ENCODE measurements around the gene XPO4. TPM values are rescaled to one million over a fixed set of nuclear protein-coding genes. Genes with fewer than 3 reads are reported as not detected.
"Not testable (repeated sequence)": the region's sequence is repeated elsewhere in the genome, so short reads cannot be mapped to it uniquely, and the experiment has no call there.

XPO4 gene
- total and polyA plus RNA-seq, 2 donors (not counting 3 experiments of a cell fraction or from before 2014, with no cell fraction given), result 6.0 to 22.5 TPM

DNA sequence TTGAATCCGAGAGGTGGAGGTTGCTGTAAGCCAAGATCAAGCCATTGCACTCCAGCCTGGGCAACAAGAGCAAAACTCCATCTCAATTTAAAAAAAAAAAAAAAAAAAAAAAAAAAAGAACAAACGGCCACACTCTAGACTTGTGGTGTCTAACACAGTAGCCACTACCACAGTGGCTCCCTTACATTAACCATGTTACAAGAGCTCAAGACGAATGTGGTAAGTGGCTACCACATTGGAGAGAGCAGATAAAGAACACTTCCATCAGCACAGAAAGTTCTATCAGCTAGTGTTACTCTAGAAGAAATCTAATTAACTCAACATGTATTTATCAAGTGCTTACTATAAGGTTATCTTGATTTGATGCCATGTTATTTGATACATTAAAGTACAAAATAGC is 11.5 kb downstream of the XPO4 start:
- no peaks in the 10 kb centered on the region for H3K9me3 ChIP-seq (replicated peaks; ENCODE audit: control insufficient read depth, insufficient read depth, low read length)
- H3K9ac ChIP-seq (replicated peaks; ENCODE audit: extremely low read depth, insufficient read depth, low read length), result no peak overlapping the region
- TF ChIP-seq, protein P1, sequence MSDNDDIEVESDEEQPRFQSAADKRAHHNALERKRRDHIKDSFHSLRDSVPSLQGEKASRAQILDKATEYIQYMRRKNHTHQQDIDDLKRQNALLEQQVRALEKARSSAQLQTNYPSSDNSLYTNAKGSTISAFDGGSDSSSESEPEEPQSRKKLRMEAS (IDR thresholded peaks at IDR 0.05; ENCODE audit: insufficient read depth, insufficient read length), result no peak
- no peak for TF ChIP-seq POLR2A (IDR thresholded peaks at IDR 0.05; ENCODE audit: low read depth, low read length)
- TF ChIP-seq, protein P2, sequence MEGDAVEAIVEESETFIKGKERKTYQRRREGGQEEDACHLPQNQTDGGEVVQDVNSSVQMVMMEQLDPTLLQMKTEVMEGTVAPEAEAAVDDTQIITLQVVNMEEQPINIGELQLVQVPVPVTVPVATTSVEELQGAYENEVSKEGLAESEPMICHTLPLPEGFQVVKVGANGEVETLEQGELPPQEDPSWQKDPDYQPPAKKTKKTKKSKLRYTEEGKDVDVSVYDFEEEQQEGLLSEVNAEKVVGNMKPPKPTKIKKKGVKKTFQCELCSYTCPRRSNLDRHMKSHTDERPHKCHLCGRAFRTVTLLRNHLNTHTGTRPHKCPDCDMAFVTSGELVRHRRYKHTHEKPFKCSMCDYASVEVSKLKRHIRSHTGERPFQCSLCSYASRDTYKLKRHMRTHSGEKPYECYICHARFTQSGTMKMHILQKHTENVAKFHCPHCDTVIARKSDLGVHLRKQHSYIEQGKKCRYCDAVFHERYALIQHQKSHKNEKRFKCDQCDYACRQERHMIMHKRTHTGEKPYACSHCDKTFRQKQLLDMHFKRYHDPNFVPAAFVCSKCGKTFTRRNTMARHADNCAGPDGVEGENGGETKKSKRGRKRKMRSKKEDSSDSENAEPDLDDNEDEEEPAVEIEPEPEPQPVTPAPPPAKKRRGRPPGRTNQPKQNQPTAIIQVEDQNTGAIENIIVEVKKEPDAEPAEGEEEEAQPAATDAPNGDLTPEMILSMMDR (IDR thresholded peaks at IDR 0.05; ENCODE audit: extremely low read depth in 1 of 2, insufficient read depth in 1 of 2, low read depth in 1 of 2, low read length in 2 of 2), result no peak
- no peak for TF ChIP-seq POLR2AphosphoS5 (IDR thresholded peaks at IDR 0.05; ENCODE audit: insufficient read depth, low read depth, low read length)
- TF ChIP-seq JUN (IDR thresholded peaks at IDR 0.05; ENCODE audit: borderline replicate concordance, insufficient read depth, insufficient read length, low read depth), result no peak
- no peak for TF ChIP-seq FOS (IDR thresholded peaks at IDR 0.05; ENCODE audit: borderline replicate concordance, insufficient read depth, low read length)
- no peak for TF ChIP-seq MYC (IDR thresholded peaks at IDR 0.05; ENCODE audit: low read depth, low read length)
- TF ChIP-seq EZH2 (IDR thresholded peaks at IDR 0.05; ENCODE audit: borderline replicate concordance, low read depth, low read length, severe bottlenecking), result no peak
- TF ChIP-seq GATA2 (IDR thresholded peaks at IDR 0.05; ENCODE audit: insufficient read depth, insufficient read length, low read depth, low read length), result no peak
- peak; percentile 37 for FAIRE-seq
- no TSS peak for BruUV-seq (replicated peaks)
- no peak overlapping the region for H2AFZ ChIP-seq (ENCODE audit: low read depth, low read length)
- ChIA-PET POLR2A (no interaction called here), CTCF (interaction anchor here (0.6 kb wide), 1 partner anchor 402 kb away, joined by 3 read pairs; no protein-coding TSS in a partner anchor)
- H3K4me3 ChIP-seq (replicated peaks in 1 of 3; ENCODE audit: insufficient read depth in 1 of 3, low read depth in 1 of 3, low read length in 3 of 3), result no peak overlapping the region
- no peaks in the 10 kb centered on the region for H3K36me3 ChIP-seq (ENCODE audit: control insufficient read depth in 2 of 2, extremely low read depth in 1 of 2, insufficient read depth in 2 of 2, low read length in 2 of 2)
- dilution Hi-C loops (cut with MboI; ENCODE audit: extremely low pct_ligation_motif_present, low sequenced_read_pairs) (no loop called here), intact Hi-C loops (cut with micrococcal nuclease) (no loop called here)
- H3K4me1 ChIP-seq (ENCODE audit: control insufficient read depth, extremely low read depth, insufficient read depth, low read length), result no peaks in the 10 kb centered on the region
- DNase-seq (ENCODE audit: low read depth, low spot score), result no peak
- no peaks in the 10 kb centered on the region for H4K20me1 ChIP-seq (replicated peaks; ENCODE audit: control insufficient read depth, extremely low read depth, insufficient read depth, low read length)
- H3K27ac ChIP-seq (ENCODE audit: insufficient read depth, low read depth, low read length), result no peak overlapping the region
- no peaks in the 10 kb centered on the region for H3K27me3 ChIP-seq (ENCODE audit: control insufficient read depth in 2 of 2, insufficient read depth in 2 of 2, low read length in 2 of 2)
- H3K4me2 ChIP-seq (ENCODE audit: insufficient read depth, low read length), result no peak overlapping the region
- H3K9me1 ChIP-seq (replicated peaks; ENCODE audit: control insufficient read depth, extremely low read depth, insufficient read depth, low read length), result no peaks in the 10 kb centered on the region
- peaks cover 94% of the 10 kb centered on the region for H3K79me2 ChIP-seq (ENCODE audit: control insufficient read depth, insufficient read depth, low read length)

DNA sequence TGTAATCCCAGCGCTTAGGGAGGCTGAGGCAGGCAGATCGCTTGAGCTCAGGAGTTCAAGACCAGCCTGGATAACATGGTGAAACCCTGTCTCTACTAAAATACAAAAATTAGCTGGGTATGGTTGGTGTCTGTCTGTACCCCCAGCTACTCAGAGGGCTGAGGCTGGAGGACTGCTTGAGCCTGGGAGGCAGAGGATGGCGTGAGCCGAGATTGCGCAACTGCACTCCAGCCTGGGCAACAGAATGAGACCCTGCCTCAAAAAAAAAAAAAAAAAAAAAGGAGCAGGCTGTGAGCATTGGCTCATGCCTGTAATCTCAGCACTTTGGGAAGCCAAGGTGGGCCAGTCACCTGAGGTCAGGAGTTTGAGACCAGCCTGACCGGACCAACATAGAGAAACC is 12.0 kb downstream of the XPO4 start:
- intact Hi-C loops (cut with micrococcal nuclease); H3K4me1 ChIP-seq (ENCODE audit: control insufficient read depth, extremely low read depth, insufficient read depth, low read length); H3K9ac ChIP-seq (replicated peaks; ENCODE audit: extremely low read depth, insufficient read depth, low read length); H4K20me1 ChIP-seq (replicated peaks; ENCODE audit: control insufficient read depth, extremely low read depth, insufficient read depth, low read length); H2AFZ ChIP-seq (ENCODE audit: low read depth, low read length); POLR2A ChIA-PET; BruUV-seq (replicated peaks); DNase-seq (ENCODE audit: low read depth, low spot score); H3K9me1 ChIP-seq (replicated peaks; ENCODE audit: control insufficient read depth, extremely low read depth, insufficient read depth, low read length); H3K27me3 ChIP-seq (ENCODE audit: control insufficient read depth in 2 of 2, insufficient read depth in 2 of 2, low read length in 2 of 2); H3K27ac ChIP-seq (ENCODE audit: insufficient read depth, low read depth, low read length); H3K9me3 ChIP-seq (replicated peaks; ENCODE audit: control insufficient read depth, insufficient read depth, low read length); H3K36me3 ChIP-seq (ENCODE audit: control insufficient read depth in 2 of 2, extremely low read depth in 1 of 2, insufficient read depth in 2 of 2, low read length in 2 of 2); H3K4me3 ChIP-seq (replicated peaks in 1 of 3; ENCODE audit: insufficient read depth in 1 of 3, low read depth in 1 of 3, low read length in 3 of 3); FAIRE-seq; H3K4me2 ChIP-seq (ENCODE audit: insufficient read depth, low read length); dilution Hi-C loops (cut with MboI; ENCODE audit: extremely low pct_ligation_motif_present, low sequenced_read_pairs): not testable (repeated sequence)
- CTCF ChIA-PET, result interaction anchor here (0.6 kb wide), 1 partner anchor 401 kb away, joined by 3 read pairs; no protein-coding TSS in a partner anchor
- peaks cover 94% of the 10 kb centered on the region for H3K79me2 ChIP-seq (ENCODE audit: control insufficient read depth, insufficient read depth, low read length)

Data from endothelial cell of umbilical vein (primary cell).